Fibroblast of mammary gland (primary cell): ENCODE data around the gene UBA5.

Experiments used
- DNase-seq: peaks from one replicate; pipeline ENCODE4 v3.0.0-alpha.2; 2010; ENCODE audit warnings: low read depth
- H3K4me3 ChIP-seq: 2 replicates; pipeline ENCODE4 v1.5.1; 2011; ENCODE audit warnings: low read depth, mild to moderate bottlenecking, low read length, moderate library complexity; ENCODE audit not compliant: control insufficient read depth
- CTCF ChIP-seq: conservative IDR thresholded peaks from 2 replicates; pipeline ENCODE4 v1.5.1; 2011; ENCODE audit warnings: low read depth, low read length, inconsistent platforms; ENCODE audit not compliant: control insufficient read depth, insufficient read depth

The UBA5 gene

GRCh38 chr3:132650153-132650552, 10.0 kb upstream of the UBA5 start:
- DNase-seq, result no peak
- no peak for TF ChIP-seq CTCF
- H3K4me3 ChIP-seq, result no peak overlapping the region

- no peak for TF ChIP-seq CTCF
- peak; percentile 82 for DNase-seq
- H3K4me3 ChIP-seq, result no peak overlapping the region
Measured at GRCh38 chr3:132652640-132653270, 7.4 kb upstream of the UBA5 start.

- TF ChIP-seq CTCF, result no peak
- DNase-seq, result peak; percentile 19
- H3K4me3 ChIP-seq, result no peak overlapping the region
Measured at GRCh38 chr3:132654190-132654589, 5.9 kb upstream of the UBA5 start.

- no peak overlapping the region for H3K4me3 ChIP-seq
- DNase-seq, result no peak
- TF ChIP-seq CTCF, result no peak
Measured at GRCh38 chr3:132654721-132655120, 5.4 kb upstream of the UBA5 start.

GRCh38 chr3:132655471-132655870, 4.7 kb upstream of the UBA5 start:
- no peak overlapping the region for H3K4me3 ChIP-seq
- no peak for DNase-seq
- TF ChIP-seq CTCF, result no peak

GRCh38 chr3:132657869-132658747, 2.0 kb upstream of the UBA5 start:
- H3K4me3 ChIP-seq, result peak overlapping the region; percentile 71
- TF ChIP-seq CTCF, result no peak
- no peak for DNase-seq
